GM18526 (cell line): Measurements from ENCODE around the gene MCF2L.

Experiments
- POLR2A ChIP-seq: IDR thresholded peaks from 3 replicates; pipeline ENCODE4 v1.6.1; 2011; ENCODE audit not compliant: insufficient read length; ENCODE audit errors: extremely low read depth

Gene MCF2L

GRCh38 chr13:113084094-113084942 is 115.3 kb downstream of the MCF2L start:
- no peak for TF ChIP-seq POLR2A

GRCh38 chr13:113084943-113085540 is 116.0 kb downstream of the MCF2L start:
- no peak for TF ChIP-seq POLR2A

GRCh38 chr13:113086031-113086750 is 117.2 kb downstream of the MCF2L start:
- no peak for TF ChIP-seq POLR2A

- TF ChIP-seq POLR2A = no peak
Measured at GRCh38 chr13:113086991-113087922, 118.2 kb downstream of the MCF2L start.

- no peak for TF ChIP-seq POLR2A
Measured at GRCh38 chr13:113087923-113088690, 119.1 kb downstream of the MCF2L start.

- no peak for TF ChIP-seq POLR2A
Measured at GRCh38 chr13:113088691-113089020, 119.6 kb downstream of the MCF2L start.

GRCh38 chr13:113089693-113090414 is 120.8 kb downstream of the MCF2L start:
- TF ChIP-seq POLR2A = no peak

GRCh38 chr13:113090415-113090770 is 121.4 kb downstream of the MCF2L start:
- no peak for TF ChIP-seq POLR2A

- TF ChIP-seq POLR2A = no peak
Measured at GRCh38 chr13:113090806-113091205, 121.8 kb downstream of the MCF2L start.

- no peak for TF ChIP-seq POLR2A
Measured at GRCh38 chr13:113091211-113091771, 122.3 kb downstream of the MCF2L start.

GRCh38 chr13:113091891-113092775 is 123.1 kb downstream of the MCF2L start:
- TF ChIP-seq POLR2A = no peak

GRCh38 chr13:113092776-113093579 is 124.0 kb downstream of the MCF2L start:
- no peak for TF ChIP-seq POLR2A
